SHP77 treated with DMSO at 0.1 percent for 48 hours (cell line): Measurements from ENCODE around the gene GDPD4.

ENCODE experiments used
- DNase-seq: peaks from one replicate; lab custom pipeline; 2025; lab: John Stamatoyannopoulos, UW

GDPD4 gene

DNA sequence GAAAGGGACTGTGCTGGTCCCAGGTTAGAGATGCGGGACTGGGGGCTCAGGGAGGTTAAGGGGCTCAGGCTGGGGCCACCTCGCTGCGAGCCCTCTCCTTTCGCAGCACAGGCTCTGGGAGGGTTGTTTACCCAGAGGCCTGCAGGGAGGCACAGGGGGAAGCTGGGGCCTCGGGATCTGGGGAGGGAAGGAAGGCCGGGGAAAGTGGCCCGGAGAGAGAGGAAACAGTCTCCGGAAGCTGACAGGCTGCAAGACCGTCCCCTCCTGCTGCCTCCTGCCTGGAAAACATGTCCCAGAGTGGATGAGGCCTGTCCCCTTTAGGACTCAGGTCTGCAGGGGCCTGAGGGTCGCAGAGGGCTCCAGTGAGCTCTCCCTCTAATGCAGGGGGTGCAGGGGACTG is 128.0 kb downstream of the GDPD4 start:
- DNase-seq, result no peak

DNA sequence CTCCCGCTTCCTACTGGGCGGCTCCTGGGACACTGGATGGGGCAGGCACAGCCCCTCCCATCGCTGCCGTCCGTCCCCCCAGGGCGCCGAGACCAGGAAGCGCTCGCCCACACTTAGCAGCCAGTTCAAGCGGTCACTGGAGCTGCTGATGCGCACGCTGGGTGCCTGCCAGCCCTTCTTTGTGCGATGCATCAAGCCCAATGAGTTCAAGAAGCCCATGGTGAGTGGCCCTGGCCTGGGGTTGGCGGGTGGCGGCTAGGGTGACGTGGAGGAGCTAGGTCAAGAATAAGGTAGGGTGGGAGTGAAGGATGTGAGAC is 128.9 kb downstream of the GDPD4 start:
- DNase-seq, result no peak

DNA sequence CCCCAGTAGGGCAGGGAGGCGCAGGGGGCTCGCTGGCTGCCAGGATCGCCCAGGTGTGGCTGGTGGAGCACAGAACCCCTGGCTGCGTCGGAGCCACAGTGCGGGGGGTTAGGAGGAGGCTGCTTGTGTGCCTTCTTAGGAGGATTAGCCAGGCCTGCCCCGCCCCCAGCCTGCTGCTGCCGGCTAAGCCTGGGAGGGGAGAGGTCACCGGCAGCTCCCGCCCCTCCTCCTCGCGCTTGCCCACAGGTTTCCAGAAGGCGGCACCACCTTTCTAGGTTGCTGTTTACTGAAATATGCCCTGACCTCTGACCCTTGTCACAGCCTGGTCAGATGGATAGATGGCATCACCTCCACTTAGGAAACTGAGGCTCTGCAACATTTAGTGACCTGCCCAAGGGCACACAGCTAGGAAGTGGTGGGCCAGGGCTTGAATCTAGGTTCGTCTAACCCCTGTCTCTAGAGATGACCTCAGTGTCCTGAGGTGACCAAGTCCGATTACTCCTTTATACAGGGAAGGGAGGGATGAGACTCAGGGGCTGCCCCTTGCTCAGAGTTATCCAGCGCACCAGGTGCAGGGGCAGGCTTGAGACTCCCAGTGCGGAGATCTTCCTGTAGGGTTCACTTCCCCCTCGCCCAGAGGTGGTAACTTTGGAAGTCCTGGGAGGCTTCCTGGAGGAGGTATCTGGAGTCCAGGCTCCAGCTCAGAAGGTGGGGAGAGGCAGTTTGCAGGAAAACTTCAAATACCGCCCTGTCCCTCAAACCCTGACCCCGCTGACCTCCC is 129.4 kb downstream of the GDPD4 start:
- DNase-seq, result no peak

DNA sequence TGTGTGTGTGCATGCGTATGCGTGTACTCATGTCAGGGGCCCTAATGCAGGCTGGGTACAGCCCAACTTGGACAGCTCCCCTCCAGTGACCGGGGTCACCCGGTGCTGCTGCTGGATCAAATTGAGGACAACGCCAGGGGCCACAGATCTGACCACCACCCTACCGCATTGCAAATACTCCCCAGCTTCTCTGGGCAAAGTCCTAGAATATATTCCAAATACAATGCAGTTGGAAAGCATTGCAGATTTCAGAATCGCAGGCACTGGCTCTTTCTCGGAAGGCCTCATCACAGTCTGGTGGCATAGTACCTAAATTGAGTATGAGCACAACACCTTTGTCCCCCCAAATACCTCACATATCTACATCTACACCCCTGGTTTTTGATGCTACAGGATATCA is 130.2 kb downstream of the GDPD4 start:
- DNase-seq, result no peak

- DNase-seq, result no peak
Measured at GRCh38 chr11:77170107-77170506, 131.4 kb downstream of the GDPD4 start.

- DNase-seq, result no peak
Measured at GRCh38 chr11:77167791-77168190, 133.7 kb downstream of the GDPD4 start.

DNA sequence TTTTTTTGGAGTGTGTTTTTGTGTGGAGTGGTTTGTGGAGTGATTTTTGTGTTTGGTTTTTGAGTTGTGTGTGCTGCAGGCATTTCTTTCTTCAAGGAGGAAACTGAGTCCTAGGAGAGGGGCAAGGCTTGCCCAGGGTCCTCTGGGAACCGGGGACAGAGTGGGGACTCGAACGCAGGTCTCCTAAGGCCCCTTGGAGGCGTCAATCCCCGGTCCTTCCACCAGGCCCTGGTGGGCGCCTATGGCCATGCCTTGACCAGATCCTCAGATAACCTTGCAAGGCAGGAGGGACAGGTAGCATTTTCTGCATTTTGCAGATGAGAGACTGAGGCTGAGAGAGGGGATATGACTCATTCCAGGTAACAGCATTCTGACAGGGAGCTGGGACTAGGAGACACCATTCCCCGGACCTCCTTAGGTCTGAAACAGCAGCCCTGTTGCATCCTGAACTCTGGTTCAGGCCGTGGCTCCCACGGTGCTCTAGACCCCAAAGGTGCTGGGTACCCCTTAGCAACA is 134.3 kb downstream of the GDPD4 start:
- DNase-seq, result no peak
